Keratinocyte (primary cell): ENCODE results near the gene LYZL4.

Source experiments
- EZH2 ChIP-seq: IDR thresholded peaks from one replicate; pipeline ENCODE4 v1.6.1; 2012; ENCODE audit warnings: inconsistent platforms, mild to moderate bottlenecking, low read length, moderate library complexity
- TF ChIP-seq, protein P1 (sequence below), 3 experiments: IDR thresholded peaks in 1 of 3; conservative IDR thresholded peaks in 1 of 3; optimal IDR thresholded peaks in 1 of 3; 2 replicates in 2 of 3; 3 replicates in 1 of 3; pipeline versions ENCODE3 to v1.5.1; 2011; ENCODE audit warnings: low read length in 3 of 3, mild to moderate bottlenecking in 3 of 3, moderate library complexity in 2 of 3, control low read depth in 1 of 3, inconsistent platforms in 1 of 3; ENCODE audit not compliant: insufficient read depth in 2 of 3; ENCODE audit errors: extremely low read depth in 1 of 3

DNA sequence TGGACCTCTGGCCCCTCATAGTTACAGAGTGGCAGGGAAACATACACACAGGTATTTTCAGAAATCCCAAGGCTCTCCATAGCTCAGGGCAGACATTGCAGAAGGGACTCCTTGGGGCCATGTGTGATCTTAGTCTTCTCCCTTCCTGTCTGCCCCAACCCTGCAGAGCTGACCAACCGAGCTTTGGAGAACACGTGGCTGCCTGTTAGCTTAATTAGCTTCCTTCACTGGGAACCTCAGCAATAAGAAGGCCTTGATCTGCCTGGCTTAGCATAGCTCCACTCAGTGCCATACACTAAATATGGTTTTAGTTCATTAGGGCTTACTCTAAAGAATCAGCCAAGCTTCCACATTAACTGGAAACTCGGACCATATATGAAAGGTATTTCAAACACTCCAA is 12.3 kb downstream of the LYZL4 start:
- TF ChIP-seq, protein P1, sequence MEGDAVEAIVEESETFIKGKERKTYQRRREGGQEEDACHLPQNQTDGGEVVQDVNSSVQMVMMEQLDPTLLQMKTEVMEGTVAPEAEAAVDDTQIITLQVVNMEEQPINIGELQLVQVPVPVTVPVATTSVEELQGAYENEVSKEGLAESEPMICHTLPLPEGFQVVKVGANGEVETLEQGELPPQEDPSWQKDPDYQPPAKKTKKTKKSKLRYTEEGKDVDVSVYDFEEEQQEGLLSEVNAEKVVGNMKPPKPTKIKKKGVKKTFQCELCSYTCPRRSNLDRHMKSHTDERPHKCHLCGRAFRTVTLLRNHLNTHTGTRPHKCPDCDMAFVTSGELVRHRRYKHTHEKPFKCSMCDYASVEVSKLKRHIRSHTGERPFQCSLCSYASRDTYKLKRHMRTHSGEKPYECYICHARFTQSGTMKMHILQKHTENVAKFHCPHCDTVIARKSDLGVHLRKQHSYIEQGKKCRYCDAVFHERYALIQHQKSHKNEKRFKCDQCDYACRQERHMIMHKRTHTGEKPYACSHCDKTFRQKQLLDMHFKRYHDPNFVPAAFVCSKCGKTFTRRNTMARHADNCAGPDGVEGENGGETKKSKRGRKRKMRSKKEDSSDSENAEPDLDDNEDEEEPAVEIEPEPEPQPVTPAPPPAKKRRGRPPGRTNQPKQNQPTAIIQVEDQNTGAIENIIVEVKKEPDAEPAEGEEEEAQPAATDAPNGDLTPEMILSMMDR (optimal IDR thresholded peaks at IDR 0.05 in 1 of 3, IDR thresholded peaks at IDR 0.05 in 1 of 3, conservative IDR thresholded peaks at IDR 0.05 in 1 of 3; ENCODE audit: extremely low read depth in 1 of 3, insufficient read depth in 2 of 3, low read length in 3 of 3), result no peak
- no peak for TF ChIP-seq EZH2
